ENCODE measurements around the gene CSPG4.
"Not testable (repeated sequence)": the region's sequence is repeated elsewhere in the genome, so short reads cannot be mapped to it uniquely, and the experiment has no call there.

Gene CSPG4

DNA sequence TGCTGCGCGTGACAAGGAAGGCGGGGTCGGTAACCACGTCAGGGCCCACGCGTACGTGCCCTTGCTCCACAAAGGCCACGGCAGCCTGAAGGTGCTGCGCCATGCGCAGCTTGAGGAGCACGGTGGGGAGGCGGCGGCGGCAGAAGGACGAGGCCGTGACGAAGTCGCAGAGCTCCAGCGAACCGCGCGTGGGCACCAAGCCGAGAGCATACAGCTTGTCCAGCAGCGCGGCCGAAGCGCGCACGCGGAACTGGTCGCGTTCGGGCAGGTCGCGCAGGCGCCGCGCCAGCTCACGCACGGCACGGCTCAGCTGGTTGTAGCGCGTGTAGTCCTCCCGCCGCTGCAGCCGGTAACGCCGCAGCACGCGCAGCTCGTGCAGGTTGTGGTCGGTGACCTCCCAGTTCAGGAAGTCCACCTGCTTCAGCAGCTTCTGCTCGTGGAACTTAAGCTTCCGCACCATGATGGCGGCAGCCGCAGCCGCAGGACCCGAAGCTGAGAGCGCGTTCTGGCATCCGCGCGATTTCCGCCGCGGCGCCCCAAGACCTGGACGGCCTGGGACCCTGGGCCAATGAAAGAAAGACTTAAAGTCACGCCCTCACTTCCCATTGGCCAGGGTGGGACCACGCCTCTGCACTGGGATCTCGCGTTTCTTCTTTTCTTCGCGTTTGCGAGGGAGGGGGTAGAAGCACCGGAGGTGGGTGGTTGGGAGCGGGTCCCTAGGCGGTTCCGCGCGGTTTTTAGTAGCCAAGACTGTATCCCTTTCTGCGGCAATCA is 72.8 kb downstream of the CSPG4 start, which contains the start of gene IMP3:
Gene IMP3 (minus strand): TSS at position 516 of the 774 bp plus-strand sequence. CDS start 56 bp downstream, at position 460.
- H3K9me3 ChIP-seq (ENCODE audit: low read length) = no peaks in the 10 kb centered on the region
- peaks cover 7% of the 10 kb centered on the region for H3K36me3 ChIP-seq (ENCODE audit: insufficient read depth, low read length)
- peak within 1 kb of the TSS; percentile 90 for H3K4me3 ChIP-seq (ENCODE audit: low read length)
- H3K4me1 ChIP-seq (ENCODE audit: insufficient read depth, low read length) = peaks cover 21% of the 10 kb centered on the region
- no peaks in the 10 kb centered on the region for H3K27me3 ChIP-seq (ENCODE audit: insufficient read depth, low read length)
- peak within 1 kb of the TSS; percentile 39 for H2AFZ ChIP-seq (ENCODE audit: low read depth, low read length)

DNA sequence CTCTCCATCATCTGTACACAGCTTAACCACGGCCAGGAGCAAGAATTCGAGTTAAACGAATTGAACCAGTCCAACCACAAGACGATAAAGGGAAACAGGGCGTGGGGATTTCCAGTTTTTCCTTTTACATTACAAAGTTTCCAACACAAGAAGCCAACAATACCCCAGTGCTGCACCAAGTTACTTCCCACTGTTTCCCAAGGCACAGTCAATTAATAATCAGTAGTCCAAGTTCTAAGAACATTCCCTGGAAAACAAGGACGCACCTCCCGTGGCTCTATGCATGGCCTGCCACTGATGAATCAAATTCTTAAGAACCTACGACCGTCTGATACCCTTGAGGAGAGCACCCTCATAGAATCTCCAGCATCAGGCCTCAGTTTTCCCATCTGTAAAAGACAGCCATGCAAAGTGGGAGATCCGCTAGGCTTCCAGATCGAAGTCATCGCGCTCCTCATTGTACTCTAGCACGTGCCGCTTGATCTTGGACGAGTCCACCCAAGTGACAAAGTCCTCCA is 73.4 kb downstream of the CSPG4 start:
- peak overlapping the region; percentile 90 for H3K4me3 ChIP-seq (ENCODE audit: low read length)
- peaks cover 21% of the 10 kb centered on the region for H3K4me1 ChIP-seq (ENCODE audit: insufficient read depth, low read length)
- H3K27me3 ChIP-seq (ENCODE audit: insufficient read depth, low read length) = no peaks in the 10 kb centered on the region
- no peaks in the 10 kb centered on the region for H3K9me3 ChIP-seq (ENCODE audit: low read length)
- H2AFZ ChIP-seq (ENCODE audit: low read depth, low read length) = peak overlapping the region; percentile 39
- H3K36me3 ChIP-seq (ENCODE audit: insufficient read depth, low read length) = peaks cover 7% of the 10 kb centered on the region

GRCh38 chr15:75637245-75638009 is 75.2 kb downstream of the CSPG4 start:
- Histone ChIP-seq H3K27me3 (ENCODE audit: insufficient read depth, low read length) (no peaks in the 10 kb centered on the region), H3K4me3 (ENCODE audit: low read length) (no peak overlapping the region), H3K36me3 (ENCODE audit: insufficient read depth, low read length) (peaks cover 7% of the 10 kb centered on the region), H3K9me3 (ENCODE audit: low read length) (no peaks in the 10 kb centered on the region), H2AFZ (ENCODE audit: low read depth, low read length) (no peak overlapping the region), H3K4me1 (ENCODE audit: insufficient read depth, low read length) (peaks cover 21% of the 10 kb centered on the region)

DNA sequence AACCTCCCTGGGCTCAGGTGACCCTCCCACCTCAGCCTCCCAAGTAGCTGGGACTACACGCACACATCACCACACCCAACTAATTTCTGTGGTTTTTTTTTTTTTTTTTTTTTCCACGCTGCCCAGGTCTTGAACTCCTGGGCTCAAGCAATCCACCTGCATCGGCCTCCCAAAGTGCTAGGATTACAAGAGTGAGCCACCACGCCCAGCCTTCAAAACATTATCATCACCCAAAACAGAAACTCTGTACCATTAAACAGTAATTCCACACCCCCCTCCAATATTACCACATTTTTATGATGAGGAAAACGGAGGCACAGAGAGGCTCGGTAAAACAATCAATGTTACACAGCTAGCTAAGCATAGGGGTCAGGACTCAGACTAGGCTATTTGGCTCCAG is 76.6 kb downstream of the CSPG4 start:
- Histone ChIP-seq H3K4me3 (ENCODE audit: low read length) (no peak overlapping the region), H3K9me3 (ENCODE audit: low read length) (no peaks in the 10 kb centered on the region), H3K27me3 (ENCODE audit: insufficient read depth, low read length) (no peaks in the 10 kb centered on the region), H3K4me1 (ENCODE audit: insufficient read depth, low read length) (peaks cover 21% of the 10 kb centered on the region), H2AFZ (ENCODE audit: low read depth, low read length) (no peak overlapping the region), H3K36me3 (ENCODE audit: insufficient read depth, low read length) (peaks cover 7% of the 10 kb centered on the region)

DNA sequence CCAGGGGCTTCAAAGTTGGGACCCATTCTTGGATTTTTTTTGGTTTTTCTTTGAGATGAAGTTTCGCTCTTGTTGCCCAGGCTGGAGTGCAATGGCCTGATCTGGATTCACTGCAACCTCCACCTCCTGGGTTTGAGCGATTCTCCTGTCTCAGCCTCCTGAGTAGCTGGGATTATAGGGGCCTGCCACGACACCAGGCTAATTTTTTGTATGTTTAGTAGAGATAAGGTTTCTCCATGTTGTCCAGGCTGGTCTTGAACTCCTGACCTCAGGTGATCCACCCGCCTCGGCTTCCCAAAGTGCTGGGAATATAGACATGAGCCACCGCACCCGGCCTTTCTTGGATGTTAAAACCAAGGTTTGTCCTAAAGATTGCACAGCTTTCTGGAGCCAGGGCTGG is 78.7 kb downstream of the CSPG4 start:
- H3K27me3 ChIP-seq (ENCODE audit: insufficient read depth, low read length); H2AFZ ChIP-seq (ENCODE audit: low read depth, low read length); H3K36me3 ChIP-seq (ENCODE audit: insufficient read depth, low read length); H3K4me3 ChIP-seq (ENCODE audit: low read length); H3K9me3 ChIP-seq (ENCODE audit: low read length): not testable (repeated sequence)
- peaks cover 15% of the 10 kb centered on the region for H3K4me1 ChIP-seq (ENCODE audit: insufficient read depth, low read length)

DNA sequence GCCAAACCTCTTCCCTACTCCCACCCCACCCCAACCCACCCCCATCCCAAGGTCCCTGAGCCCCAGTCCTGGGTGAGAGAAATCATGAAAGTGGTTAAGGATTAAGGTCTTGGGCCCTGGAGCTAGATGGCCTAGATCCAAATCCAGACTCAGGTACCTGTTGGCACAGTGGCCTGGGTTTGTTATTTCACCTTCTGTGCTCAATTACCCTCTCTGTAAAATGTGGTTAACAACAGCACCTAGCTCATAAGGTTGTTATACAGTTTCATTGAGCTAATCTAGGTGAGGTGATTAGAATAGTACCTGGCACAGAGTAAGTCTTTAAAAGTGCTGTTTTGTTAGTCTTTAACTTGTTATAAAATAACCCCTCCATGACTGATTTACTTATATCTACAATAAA is 80.7 kb downstream of the CSPG4 start:
- no peaks in the 10 kb centered on the region for H3K9me3 ChIP-seq (ENCODE audit: low read length)
- no peak overlapping the region for H2AFZ ChIP-seq (ENCODE audit: low read depth, low read length)
- no peaks in the 10 kb centered on the region for H3K36me3 ChIP-seq (ENCODE audit: insufficient read depth, low read length)
- no peak overlapping the region for H3K4me3 ChIP-seq (ENCODE audit: low read length)
- no peaks in the 10 kb centered on the region for H3K27me3 ChIP-seq (ENCODE audit: insufficient read depth, low read length)
- no peaks in the 10 kb centered on the region for H3K4me1 ChIP-seq (ENCODE audit: insufficient read depth, low read length)

DNA sequence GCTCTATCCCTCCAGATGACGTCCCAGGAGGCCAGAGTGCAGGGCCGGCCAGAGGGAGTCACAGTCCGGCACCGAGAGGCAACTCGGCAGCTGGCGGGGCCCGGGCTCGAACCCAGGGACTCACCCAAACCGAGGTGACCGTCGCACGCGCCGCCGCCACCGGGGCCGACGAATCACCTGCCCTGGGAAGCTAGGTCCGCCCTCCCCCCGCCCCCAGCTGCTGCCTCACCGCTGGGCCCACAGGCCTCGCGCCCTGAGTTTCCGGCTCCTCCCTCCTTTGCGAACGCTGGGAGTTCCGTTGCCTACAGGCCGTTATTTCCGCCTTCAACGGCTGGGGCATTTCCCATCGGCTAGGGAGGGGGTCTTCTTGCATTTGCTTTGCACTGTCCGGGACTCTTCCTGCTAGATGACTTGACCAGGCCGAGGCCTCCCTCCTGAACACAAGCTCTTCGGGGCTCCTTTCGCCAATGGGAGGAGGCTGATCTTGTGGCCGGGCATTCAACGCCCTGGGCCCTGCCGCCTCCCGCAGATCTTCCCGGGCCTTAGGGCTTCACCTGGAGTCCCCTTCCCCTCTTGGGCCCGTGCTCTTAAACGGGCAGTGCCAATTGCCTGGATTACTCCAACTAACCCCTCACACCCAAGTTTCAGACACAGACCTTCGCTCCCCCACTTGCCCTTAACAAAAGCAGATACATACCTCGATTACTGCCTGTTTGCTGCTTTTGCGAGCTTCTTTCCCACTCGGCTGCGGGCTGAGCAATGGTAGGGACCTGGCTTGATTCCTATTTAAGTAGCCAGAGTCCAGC is 86.9 kb downstream of the CSPG4 start, which contains the start of gene SNUPN:
Gene SNUPN (minus strand): TSS at position 184 of the 806 bp plus-strand sequence. CDS start 4,674 bp downstream, outside the sequence.
- no peaks in the 10 kb centered on the region for H3K9me3 ChIP-seq (ENCODE audit: low read length)
- H3K4me1 ChIP-seq (ENCODE audit: insufficient read depth, low read length) = peaks cover 5% of the 10 kb centered on the region
- peak within 1 kb of the TSS; percentile 77 for H3K4me3 ChIP-seq (ENCODE audit: low read length)
- H2AFZ ChIP-seq (ENCODE audit: low read depth, low read length) = peak within 1 kb of the TSS; percentile 77
- H3K27me3 ChIP-seq (ENCODE audit: insufficient read depth, low read length) = no peaks in the 10 kb centered on the region
- H3K36me3 ChIP-seq (ENCODE audit: insufficient read depth, low read length) = peaks cover under 1% of the 10 kb centered on the region

All from neuron (in vitro differentiated cells).